H9 (cell line): ENCODE results near the gene PIANP. TPM values are rescaled to one million over a fixed set of nuclear protein-coding genes. Genes with fewer than 3 reads are reported as not detected.

Experiments
- DNase-seq: peaks from one replicate; pipeline ENCODE4 v3.0.0-alpha.2; 2017
- H2AFZ ChIP-seq: one replicate; pipeline ENCODE4 v1.6.1; 2013; ENCODE audit warnings: mild to moderate bottlenecking, low read length, control low read depth, moderate library complexity
- H2AK5ac ChIP-seq: 2 replicates; pipeline ENCODE4 v1.6.1; 2013; ENCODE audit warnings: low read length, control low read depth, mixed read lengths; ENCODE audit not compliant: insufficient read length
- H2BK120ac ChIP-seq: one replicate; pipeline ENCODE4 v1.6.1; 2013; ENCODE audit warnings: low read depth, mild to moderate bottlenecking, low read length, control low read depth, inconsistent platforms; ENCODE audit not compliant: poor library complexity, severe bottlenecking
- H2BK12ac ChIP-seq: 2 replicates; pipeline ENCODE4 v1.6.1; 2013; ENCODE audit warnings: low read length, control low read depth, mixed read lengths, low read depth; ENCODE audit not compliant: insufficient read length
- H2BK15ac ChIP-seq: 2 replicates; pipeline ENCODE4 v1.6.1; 2013; ENCODE audit warnings: low read depth, low read length, control low read depth
- H2BK20ac ChIP-seq: one replicate; pipeline ENCODE4 v1.6.1; 2013; ENCODE audit warnings: low read depth, mild to moderate bottlenecking, low read length, control low read depth, inconsistent platforms; ENCODE audit not compliant: poor library complexity, severe bottlenecking
- H2BK5ac ChIP-seq: 2 replicates; pipeline ENCODE4 v1.6.1; 2013; ENCODE audit warnings: low read length, control low read depth, mixed read lengths; ENCODE audit not compliant: insufficient read length
- H3K14ac ChIP-seq: 2 replicates; pipeline ENCODE4 v1.6.1; 2013; ENCODE audit warnings: low read length, control low read depth; ENCODE audit not compliant: insufficient read depth
- H3K18ac ChIP-seq: 2 replicates; pipeline ENCODE4 v1.6.1; 2013; ENCODE audit warnings: low read depth, mild to moderate bottlenecking, mixed read lengths, low read length, control low read depth; ENCODE audit not compliant: insufficient read length
- H3K23ac ChIP-seq: 2 replicates; pipeline ENCODE4 v1.6.1; 2013; ENCODE audit warnings: low read length, control low read depth, mixed read lengths, low read depth; ENCODE audit not compliant: insufficient read length
- H3K23me2 ChIP-seq: 2 replicates; pipeline ENCODE4 v1.6.1; 2013; ENCODE audit warnings: low read depth, mild to moderate bottlenecking, mixed read lengths, low read length, control low read depth; ENCODE audit not compliant: insufficient read length, poor library complexity, severe bottlenecking
- H3K27ac ChIP-seq: 2 replicates; pipeline ENCODE4 v1.5.1; 2013; ENCODE audit warnings: low read length, control low read depth, mixed read lengths, low read depth; ENCODE audit not compliant: insufficient read length
- H3K27me3 ChIP-seq: 2 replicates; pipeline ENCODE4 v1.6.1; 2013; ENCODE audit warnings: low read length, control low read depth, inconsistent platforms; ENCODE audit not compliant: insufficient read depth
- H3K4ac ChIP-seq: 2 replicates; pipeline ENCODE4 v1.6.1; 2013; ENCODE audit warnings: low read depth, mild to moderate bottlenecking, control low read depth, inconsistent platforms, low read length, moderate library complexity
- H3K4me1 ChIP-seq: 2 replicates; pipeline ENCODE4 v1.6.1; 2013; ENCODE audit warnings: low read length, control low read depth, inconsistent platforms; ENCODE audit not compliant: insufficient read depth
- H3K4me2 ChIP-seq: 2 replicates; pipeline ENCODE4 v1.6.1; 2013; ENCODE audit warnings: low read length, control low read depth, mixed read lengths; ENCODE audit not compliant: insufficient read length, insufficient read depth
- H3K56ac ChIP-seq: 2 replicates; pipeline ENCODE4 v1.6.1; 2013; ENCODE audit warnings: low read depth, mild to moderate bottlenecking, mixed read lengths, low read length, control low read depth; ENCODE audit not compliant: insufficient read length
- H3K79me1 ChIP-seq: 2 replicates; pipeline ENCODE4 v1.6.1; 2013; ENCODE audit warnings: low read depth, mild to moderate bottlenecking, moderate library complexity, low read length, control low read depth, inconsistent platforms; ENCODE audit not compliant: insufficient read depth, poor library complexity, severe bottlenecking
- H3K79me2 ChIP-seq: 2 replicates; pipeline ENCODE4 v1.6.1; 2013; ENCODE audit warnings: low read length, control low read depth, inconsistent platforms; ENCODE audit not compliant: insufficient read depth
- H3K9ac ChIP-seq: 2 replicates; pipeline ENCODE4 v1.6.1; 2013; ENCODE audit warnings: low read length, control low read depth, mixed read lengths; ENCODE audit not compliant: insufficient read length; ENCODE audit errors: extremely low read depth
- H3K9me3 ChIP-seq: one replicate; pipeline ENCODE4 v1.6.1; 2013; ENCODE audit warnings: low read depth, low read length, inconsistent platforms; ENCODE audit not compliant: control insufficient read depth
- H3T11ph ChIP-seq: one replicate; pipeline ENCODE4 v1.6.1; 2013; ENCODE audit warnings: mild to moderate bottlenecking, low read length, control low read depth, inconsistent platforms
- H4K20me1 ChIP-seq: one replicate; pipeline ENCODE4 v1.6.1; 2013; ENCODE audit not compliant: control insufficient read depth, insufficient read length, insufficient read depth
- H4K5ac ChIP-seq: 2 replicates; pipeline ENCODE4 v1.6.1; 2013; ENCODE audit warnings: low read depth, mild to moderate bottlenecking, mixed read lengths, low read length, control low read depth; ENCODE audit not compliant: insufficient read length
- H4K8ac ChIP-seq: replicated peaks from 2 replicates; pipeline ENCODE4 v1.6.1; 2013; ENCODE audit warnings: low read length, control low read depth, mixed read lengths, low read depth; ENCODE audit not compliant: insufficient read length
- H4K91ac ChIP-seq: 2 replicates; pipeline ENCODE4 v1.6.1; 2013; ENCODE audit warnings: low read depth, mild to moderate bottlenecking, moderate library complexity, mixed read lengths, low read length, control low read depth; ENCODE audit not compliant: insufficient read length
- H3K27ac Mint-ChIP-seq, 3 experiments: 2 replicates in 2 of 3; 3 replicates in 1 of 3; pipeline ENCODE4 v1.8.0; 2020 to 2021; ENCODE audit warnings: mixed read lengths in 3 of 3, mild to moderate bottlenecking in 1 of 3, moderate library complexity in 1 of 3
- H3K27me3 Mint-ChIP-seq: 2 replicates; pipeline ENCODE4 v1.8.0; 2021; ENCODE audit warnings: low read depth, mild to moderate bottlenecking, moderate library complexity, mixed read lengths
- H3K36me3 Mint-ChIP-seq, 3 experiments: 2 replicates in 2 of 3; 3 replicates in 1 of 3; pipeline ENCODE4 v1.8.0; 2020 to 2021; ENCODE audit warnings: low read depth in 3 of 3, mixed read lengths in 3 of 3; ENCODE audit not compliant: insufficient read depth in 1 of 3
- H3K4me1 Mint-ChIP-seq, 2 experiments: 2 replicates each; pipeline ENCODE4 v1.8.0; 2020; ENCODE audit warnings: mixed read lengths in 2 of 2
- H3K4me3 Mint-ChIP-seq, 2 experiments: 2 replicates in 1 of 2; 3 replicates in 1 of 2; pipeline ENCODE4 v1.8.0; 2020 to 2021; ENCODE audit warnings: mild to moderate bottlenecking in 2 of 2, mixed read lengths in 2 of 2, moderate library complexity in 1 of 2
- H3K9me3 Mint-ChIP-seq, 2 experiments: 2 replicates in 1 of 2; 3 replicates in 1 of 2; pipeline ENCODE4 v1.8.0; 2020; ENCODE audit warnings: mild to moderate bottlenecking in 2 of 2, mixed read lengths in 2 of 2, moderate library complexity in 1 of 2
- CTCF ChIP-seq: fragments of 200-600 bp; sonication (generic); conservative IDR thresholded peaks from 3 replicates; pipeline ENCODE4 v1.8.0; 2021; ENCODE audit warnings: antibody characterized with exemption, mild to moderate bottlenecking
- WGBS: extraction: QIAGEN DNeasy Blood & Tissue Kit; methylation state at CpG from one replicate; pipeline ENCODE4 v1.1.7; 2013; ENCODE audit warnings: missing lambda C conversion rate, low lambda C conversion rate, mixed read lengths; ENCODE audit not compliant: insufficient read length; ENCODE audit errors: extremely low coverage; 5-methylcytosine and 5-hydroxymethylcytosine counted together
- total RNA-seq: library from RNA; stranded (reverse); gene quantifications from 2 replicates; pipeline ENCODE4 v1.2.1, GENCODE V29; 2021

The PIANP gene
- total RNA-seq, 1 experiment from 2014 or later: 6.6 TPM

- no peak within 1 kb of the TSS for H3K23ac ChIP-seq
- no CpG with 5 or more reads among the region's 72 CpGs for WGBS
Measured at GRCh38 chr12:6688999-6689882, 11.4 kb downstream of the PIANP start, which contains the start of gene ZNF384. Gene ZNF384, minus strand, starts transcription at chr12:6689375. Its CDS starts 9,855 bp downstream, at chr12:6679520.

More at GRCh38 chr12:6688999-6689882, 11.4 kb downstream of the PIANP start, which contains the start of gene ZNF384:
- Mint-ChIP-seq H3K9me3 (no peaks in the 10 kb centered on the region), H3K27me3 (peaks cover 3% of the 10 kb centered on the region), H3K4me3 (peak within 1 kb of the TSS; percentile 94 to 97), H3K27ac (peak within 1 kb of the TSS; percentile 96 to 98 (median 97); a peak in 6 of 7 replicates), H3K36me3 (peaks cover 3 to 15% (median 7%) of the 10 kb centered on the region in 3 experiments; a peak in 4 of 7 replicates), H3K4me1 (peaks cover 14 to 27% of the 10 kb centered on the region in 2 experiments)
- Histone ChIP-seq H2BK5ac (no peak within 1 kb of the TSS), H2BK20ac (no peak within 1 kb of the TSS), H3K79me2 (peaks cover 19% of the 10 kb centered on the region; the same call in 1 of the 2 replicates), H4K5ac (no peak within 1 kb of the TSS), H4K8ac (no peak within 1 kb of the TSS), H3K23me2 (peaks cover 8% of the 10 kb centered on the region), H2BK120ac (no peak within 1 kb of the TSS), H3T11ph (no peak within 1 kb of the TSS), H3K79me1 (peaks cover 3% of the 10 kb centered on the region), H3K9me3 (no peaks in the 10 kb centered on the region), H2AK5ac (no peak within 1 kb of the TSS), H2AFZ (no peak within 1 kb of the TSS), H3K18ac (peak within 1 kb of the TSS; percentile 73), H3K27me3 (no peaks in the 10 kb centered on the region), H2BK15ac (no peak within 1 kb of the TSS), H3K4ac (no peak within 1 kb of the TSS), H3K56ac (no peak within 1 kb of the TSS), H3K14ac (peak within 1 kb of the TSS; percentile 77), H2BK12ac (no peak within 1 kb of the TSS), H4K20me1 (no peaks in the 10 kb centered on the region), H3K9ac (peak within 1 kb of the TSS; percentile 72), H4K91ac (no peak within 1 kb of the TSS), H3K27ac (peak within 1 kb of the TSS; percentile 7), H3K4me1 (no peaks in the 10 kb centered on the region), H3K4me2 (peak within 1 kb of the TSS; percentile 93)
- 0 out of 3 replicates have a peak, but pooled peaks have one; percentile 13 for TF ChIP-seq CTCF
- peak; percentile 100 for DNase-seq
